Thyroid gland (tissue), 4 donors: ENCODE results near the gene MED20.

Experiments used
- CTCF ChIP-seq, 6 experiments: fragments of 200-600 bp in 3 of 6; fragments of 450-650 bp in 3 of 6; sonication (generic) in 3 of 6; IDR thresholded peaks; one replicate each; pipeline ENCODE4 v1.5.1; 2016 to 2019; ENCODE audit warnings: antibody characterized with exemption in 6 of 6, mild to moderate bottlenecking in 2 of 6, inconsistent platforms in 1 of 6, moderate library complexity in 1 of 6
- POLR2A ChIP-seq, 2 donors: fragments of 450-650 bp; IDR thresholded peaks; one replicate each; pipeline ENCODE4 v1.6.1; 2017; ENCODE audit warnings: antibody characterized with exemption in 2 of 2, mild to moderate bottlenecking in 2 of 2, moderate library complexity in 1 of 2

GRCh38 chr6:41884957-41885356 lies 36.0 kb downstream of the MED20 start:
- TF ChIP-seq POLR2A (IDR thresholded peaks at IDR 0.05) (no peak), CTCF (IDR thresholded peaks at IDR 0.05) (no peak)
